Ascending aorta (tissue), 2 donors: ENCODE measurements around the gene LAMA5. TPM values are rescaled to one million over a fixed set of nuclear protein-coding genes. Genes with fewer than 3 reads are reported as not detected.

Source experiments
- DNase-seq, 2 donors: peaks; one replicate each; pipeline ENCODE4 v3.0.0-alpha.2; 2019; ENCODE audit warnings: low spot score in 2 of 2
- H3K27ac ChIP-seq, 2 donors: fragments of 200-600 bp; sonication (generic); one replicate each; pipeline ENCODE4 v1.5.1; 2016 to 2017; ENCODE audit warnings: mild to moderate bottlenecking in 1 of 2
- H3K27me3 ChIP-seq: fragments of 200-600 bp; sonication (generic); one replicate; pipeline ENCODE4 v1.5.1; 2017
- H3K36me3 ChIP-seq, 2 donors: fragments of 200-600 bp; sonication (generic); one replicate each; pipeline ENCODE4 v1.5.1; 2016
- H3K4me1 ChIP-seq, 2 donors: fragments of 200-600 bp; sonication (generic); one replicate each; pipeline ENCODE4 v1.5.1; 2016 to 2017; ENCODE audit warnings: mild to moderate bottlenecking in 1 of 2
- H3K4me3 ChIP-seq, 2 donors: fragments of 200-600 bp; sonication (generic); one replicate each; pipeline ENCODE4 v1.5.1; 2016 to 2017; ENCODE audit warnings: mild to moderate bottlenecking in 1 of 2
- H3K9me3 ChIP-seq, 2 donors: fragments of 200-600 bp; sonication (generic); one replicate each; pipeline ENCODE4 v1.5.1; 2016
- CTCF ChIP-seq, 3 experiments: fragments of 200-600 bp in 2 of 3; fragments of 450-650 bp in 1 of 3; sonication (generic) in 2 of 3; IDR thresholded peaks; one replicate each; pipeline ENCODE4 v1.5.1; 2016 to 2019; ENCODE audit warnings: antibody characterized with exemption in 3 of 3, mild to moderate bottlenecking in 1 of 3, moderate library complexity in 1 of 3
- intact Hi-C: fragments of 100-400 bp; cut with DNase I; formaldehyde crosslinking; loops from one replicate; pipeline ENCODE4 v1.15.1; 2023
- total RNA-seq: library from RNA; depleted of rRNA; stranded (reverse); fragments of >200 nt; gene quantifications from one replicate; pipeline ENCODE4 v1.1.0, GENCODE V29; 2016

Gene LAMA5
- total RNA-seq, 1 donor from 2014 or later: 469 TPM

- Histone ChIP-seq H3K36me3 (peaks cover 66 to 86% of the 10 kb centered on the region in 2 donors), H3K27me3 (no peaks in the 10 kb centered on the region), H3K4me3 (no peak overlapping the region), H3K9me3 (no peaks in the 10 kb centered on the region), H3K27ac (no peak overlapping the region), H3K4me1 (no peaks in the 10 kb centered on the region)
- DNase-seq: no peak
- TF ChIP-seq CTCF (IDR thresholded peaks at IDR 0.05): no peak
- intact Hi-C loops: no loop called here
These were observed 78.5 kb downstream of the LAMA5 start for GRCh38 chr20:62288535-62289105.

GRCh38 chr20:62287759-62288534 is 79.2 kb downstream of the LAMA5 start:
- Histone ChIP-seq H3K9me3 (no peaks in the 10 kb centered on the region), H3K27ac (no peak overlapping the region), H3K4me1 (no peaks in the 10 kb centered on the region), H3K4me3 (no peak overlapping the region), H3K36me3 (peaks cover 66 to 88% of the 10 kb centered on the region in 2 donors), H3K27me3 (no peaks in the 10 kb centered on the region)
- intact Hi-C loops: no loop called here
- no peak for TF ChIP-seq CTCF (IDR thresholded peaks at IDR 0.05)
- no peak for DNase-seq

GRCh38 chr20:62287129-62287528 is 80.0 kb downstream of the LAMA5 start:
- DNase-seq: no peak
- TF ChIP-seq CTCF (IDR thresholded peaks at IDR 0.05): no peak
- intact Hi-C loops: no loop called here
- Histone ChIP-seq H3K27me3 (no peaks in the 10 kb centered on the region), H3K4me3 (no peak overlapping the region), H3K9me3 (no peaks in the 10 kb centered on the region), H3K27ac (no peak overlapping the region), H3K36me3 (peaks cover 66 to 91% of the 10 kb centered on the region in 2 donors), H3K4me1 (no peaks in the 10 kb centered on the region)

GRCh38 chr20:62286493-62287064 is 80.5 kb downstream of the LAMA5 start:
- no peaks in the 10 kb centered on the region for H3K4me1 ChIP-seq
- peaks cover 66 to 91% of the 10 kb centered on the region in 2 donors for H3K36me3 ChIP-seq
- no peaks in the 10 kb centered on the region for H3K27me3 ChIP-seq
- H3K27ac ChIP-seq: no peak overlapping the region
- DNase-seq: no peak
- no peak overlapping the region for H3K4me3 ChIP-seq
- no peaks in the 10 kb centered on the region for H3K9me3 ChIP-seq
- intact Hi-C loops: no loop called here
- no peak for TF ChIP-seq CTCF (IDR thresholded peaks at IDR 0.05)

GRCh38 chr20:62285722-62286121 is 81.4 kb downstream of the LAMA5 start:
- H3K36me3 ChIP-seq: peaks cover 66 to 91% of the 10 kb centered on the region in 2 donors

More at GRCh38 chr20:62285722-62286121, 81.4 kb downstream of the LAMA5 start:
- no peaks in the 10 kb centered on the region for H3K4me1 ChIP-seq
- no peaks in the 10 kb centered on the region for H3K9me3 ChIP-seq
- no peaks in the 10 kb centered on the region for H3K27me3 ChIP-seq
- DNase-seq: no peak
- no peak overlapping the region for H3K27ac ChIP-seq
- no peak for TF ChIP-seq CTCF (IDR thresholded peaks at IDR 0.05)
- intact Hi-C loops: no loop called here
- no peak overlapping the region for H3K4me3 ChIP-seq
